ENCODE data around the gene SLC25A11.
A peak's percentile ranks its signal among the peaks of the same experiment; 100 is the strongest.

DNA sequence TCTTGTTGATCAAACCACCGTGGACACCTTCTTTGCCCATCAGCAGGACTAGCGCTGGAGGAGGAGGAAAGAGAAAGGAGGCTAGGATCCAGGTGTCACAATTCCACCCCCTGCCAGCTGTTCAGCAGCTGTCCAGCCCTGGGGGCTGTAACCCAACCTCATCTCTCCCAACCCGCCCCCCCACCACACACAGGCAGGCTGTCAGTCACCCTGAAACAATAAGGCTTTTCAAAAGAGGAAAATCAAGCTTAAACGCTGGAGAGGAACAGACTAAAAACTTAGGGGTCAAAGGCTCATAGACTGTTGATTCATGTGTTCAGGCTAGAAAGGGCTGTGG, 6.1 kb upstream of the SLC25A11 start:
- no peak for TF ChIP-seq TAF1 (IDR thresholded peaks at IDR 0.05; ENCODE audit: low read depth, low read length)
- no peak for TF ChIP-seq SPI1 (IDR thresholded peaks at IDR 0.05; ENCODE audit: low read depth, low read length)
- TF ChIP-seq POLR2AphosphoS5 (IDR thresholded peaks at IDR 0.05; ENCODE audit: low read depth, low read length): peak; percentile 43; the same call in 1 of the 2 replicates
